ENCODE data around the gene C1orf174. TPM values are rescaled to one million over a fixed set of nuclear protein-coding genes. Genes with fewer than 3 reads are reported as not detected.

The C1orf174 gene
- total and polyA plus RNA-seq, 2 experiments from 2014 or later: 17.6 to 22.2 TPM

Other genes starting within 250 kb of the C1orf174 start
- not detected in 2 replicates for gene TP73, start 247.8 kb downstream of the C1orf174 start, total RNA-seq
- 0.87 and 1.0 TPM in 2 replicates for gene TP73, start 247.8 kb downstream of the C1orf174 start, polyA plus RNA-seq
- 0.09 TPM in 1 of 2 replicates, not detected in the other for gene CCDC27, start 147.8 kb downstream of the C1orf174 start, total RNA-seq
- gene CCDC27, start 147.8 kb downstream of the C1orf174 start, polyA plus RNA-seq: 0.56 and 0.71 TPM in 2 replicates
- 20.9 and 28.4 TPM in 2 replicates for gene SMIM1, start 127.5 kb downstream of the C1orf174 start, total RNA-seq
- gene SMIM1, start 127.5 kb downstream of the C1orf174 start, polyA plus RNA-seq: 25.8 and 39.3 TPM in 2 replicates
- 53.5 and 67.5 TPM in 2 replicates for gene LRRC47, start 103.8 kb downstream of the C1orf174 start, total RNA-seq
- gene LRRC47, start 103.8 kb downstream of the C1orf174 start, polyA plus RNA-seq: 61.5 and 78.3 TPM in 2 replicates
- gene CEP104, start 43.1 kb downstream of the C1orf174 start, total RNA-seq: 17.9 and 21.4 TPM in 2 replicates
- 26.3 and 32.4 TPM in 2 replicates for gene CEP104, start 43.1 kb downstream of the C1orf174 start, polyA plus RNA-seq
- 8.0 and 9.7 TPM in 2 replicates for gene DFFB, start 42.8 kb downstream of the C1orf174 start, total RNA-seq
- 6.5 and 7.2 TPM in 2 replicates for gene DFFB, start 42.8 kb downstream of the C1orf174 start, polyA plus RNA-seq

Data from cardiac muscle cell (in vitro differentiated cells and primary cell).